Bone marrow (tissue), 2 donors: Measurements from ENCODE around the gene MTERF2.

ENCODE experiments used
- DNase-seq, 2 donors: peaks; one replicate each; lab custom pipeline; 2025; lab: John Stamatoyannopoulos, UW

The MTERF2 gene

DNA sequence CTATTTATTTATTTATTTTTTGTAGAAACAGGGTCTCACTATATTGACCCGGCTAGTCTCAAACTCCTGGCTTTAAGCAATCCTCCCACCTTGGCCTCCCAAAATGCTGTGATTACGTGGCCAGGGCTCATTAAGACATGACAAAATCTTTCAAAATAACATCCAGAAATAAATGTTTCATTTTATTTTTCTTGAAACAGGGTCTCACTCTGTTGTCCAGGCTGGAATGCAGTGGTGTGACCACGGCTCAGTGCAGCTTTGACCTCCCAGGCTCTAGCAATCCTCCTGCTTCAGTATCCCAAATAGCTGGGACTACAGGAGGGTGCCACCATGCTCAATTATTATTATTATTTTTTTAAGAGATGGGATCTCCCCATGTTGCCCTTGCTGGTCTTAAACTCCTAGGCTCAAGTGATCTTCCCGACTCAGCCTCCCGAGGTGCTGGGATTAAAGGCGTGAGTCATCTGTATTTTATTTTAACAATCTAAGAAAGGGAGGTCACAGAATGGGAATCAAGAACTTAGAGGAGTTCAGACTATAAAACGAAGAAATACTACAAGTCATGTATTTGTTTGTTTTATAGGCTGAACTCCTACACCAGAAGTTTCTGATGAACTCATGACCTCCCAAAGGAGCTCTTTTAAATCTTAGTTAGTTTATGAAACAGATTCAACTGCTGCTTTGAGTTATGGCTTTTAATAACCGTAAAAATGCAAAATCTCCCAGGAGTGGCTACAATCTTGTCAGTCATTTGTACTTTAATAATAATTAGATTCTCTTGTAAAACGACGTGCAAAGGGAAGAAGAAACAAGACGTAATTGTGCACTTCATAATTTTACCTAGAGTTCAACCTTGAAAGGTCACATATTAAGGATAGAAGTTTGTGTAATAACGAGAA, 33.3 kb downstream of the MTERF2 start:
- no peak for DNase-seq

DNA sequence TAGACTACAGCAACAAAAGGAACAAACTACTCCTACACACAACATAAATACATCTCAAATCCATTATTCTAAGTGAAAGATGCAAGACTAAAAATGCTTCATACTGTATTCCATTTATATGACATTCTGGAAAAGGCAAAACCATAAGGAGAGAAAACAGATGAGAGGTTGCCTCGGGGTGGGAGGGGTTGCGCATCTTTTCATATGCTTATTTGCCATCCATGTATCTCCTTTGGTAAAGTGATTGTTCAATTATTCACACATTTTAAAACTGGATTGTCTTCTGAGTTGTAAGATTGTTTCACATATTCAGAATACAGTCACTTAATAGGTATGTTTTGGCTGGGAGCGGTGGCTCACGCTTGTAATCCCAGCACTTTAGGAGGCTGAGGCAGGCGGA, 36.4 kb downstream of the MTERF2 start:
- no peak for DNase-seq

DNA sequence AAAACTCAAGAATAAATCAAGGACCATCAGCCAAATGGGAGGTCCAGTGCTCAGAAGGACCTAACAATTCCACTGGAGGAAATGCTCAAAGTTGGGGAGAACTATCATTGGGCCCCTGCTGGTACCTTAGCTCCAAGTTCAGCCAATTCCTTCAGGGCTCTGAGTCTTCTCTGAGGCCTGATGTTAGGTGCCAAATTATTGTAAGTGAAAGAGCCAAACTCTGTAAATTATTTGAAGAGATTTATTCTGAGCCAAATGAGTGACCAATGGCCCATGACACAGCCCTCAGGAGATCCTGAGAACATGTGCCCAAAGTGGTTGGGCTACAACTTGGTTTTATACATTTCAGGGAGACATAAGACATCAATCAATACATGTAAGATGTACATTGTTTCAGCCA, 39.5 kb downstream of the MTERF2 start:
- no peak for DNase-seq

DNA sequence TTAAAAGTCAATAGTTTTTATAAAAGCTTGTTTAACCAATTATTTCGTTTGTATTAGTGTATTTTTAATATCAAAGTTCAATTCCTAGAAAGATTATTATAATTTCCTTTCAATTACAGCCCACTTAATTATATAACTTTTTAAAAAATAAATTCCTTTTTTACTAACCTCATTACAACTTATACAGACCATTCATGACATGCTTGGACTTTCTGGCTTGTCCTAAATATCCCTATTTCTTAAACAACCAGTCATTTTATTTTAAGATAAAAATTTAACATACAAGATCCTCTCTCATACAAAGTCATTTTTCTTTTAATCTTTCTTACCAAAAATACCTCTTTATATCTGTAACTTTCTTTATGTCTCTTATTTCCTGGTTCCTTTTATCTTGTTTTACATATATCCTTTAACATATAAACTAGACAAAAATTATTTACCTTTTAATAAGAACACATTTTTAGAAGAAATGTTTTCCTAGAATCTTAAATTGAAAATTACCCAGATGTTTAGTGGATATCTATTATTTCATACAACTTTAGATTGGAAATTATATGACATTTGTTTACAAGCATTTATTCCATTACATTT, 41.6 kb downstream of the MTERF2 start:
- DNase-seq = no peak

DNA sequence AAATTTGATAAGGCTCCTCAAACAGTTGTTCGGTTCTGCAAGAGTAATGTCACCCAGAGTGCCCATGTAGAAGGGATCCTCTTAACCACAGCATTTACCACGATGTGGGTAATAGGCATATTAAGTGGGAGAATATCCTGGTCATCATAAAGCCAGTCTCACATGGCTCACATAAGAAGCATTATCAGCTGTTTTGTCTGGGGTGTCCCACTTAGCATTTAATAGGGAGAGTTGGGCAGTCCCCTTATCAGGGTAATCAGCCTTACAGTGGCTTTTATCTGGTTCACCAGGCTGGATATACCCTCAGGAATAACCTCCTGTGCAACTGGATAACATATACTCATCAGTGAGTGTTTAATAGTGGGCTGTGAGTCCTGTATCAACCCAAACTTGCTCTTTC, 44.2 kb downstream of the MTERF2 start:
- no peak for DNase-seq

DNA sequence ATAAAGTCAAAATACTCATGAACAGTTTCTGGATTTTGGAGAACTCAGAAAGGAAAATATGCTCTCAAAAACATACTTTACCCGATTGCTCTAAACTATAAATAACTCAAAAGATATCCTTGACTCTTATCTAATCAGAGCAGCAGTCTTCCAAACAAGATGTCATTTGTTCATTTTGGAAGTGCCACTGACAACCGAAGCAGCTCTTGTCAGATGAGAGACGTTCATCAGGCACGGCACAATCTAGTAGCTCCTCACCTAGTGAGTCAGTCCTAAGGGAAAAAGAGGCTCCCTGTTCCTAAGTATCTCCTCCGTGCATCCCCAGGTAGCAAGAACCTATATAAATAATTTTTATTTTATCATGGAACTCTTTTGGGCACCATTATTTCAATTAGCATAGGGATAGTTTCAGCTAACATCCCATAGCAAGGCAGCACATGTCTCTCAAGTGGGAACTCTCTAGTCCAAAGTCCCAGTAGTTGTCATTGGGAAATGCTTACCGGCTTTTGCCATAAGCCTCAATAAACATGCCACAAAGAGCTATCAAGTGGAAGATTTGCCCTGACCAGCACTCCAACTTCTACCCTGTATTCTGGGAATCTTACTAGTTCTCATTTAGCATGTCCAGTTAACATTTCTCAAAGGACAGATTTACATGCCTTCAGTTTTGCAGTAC, 45.3 kb downstream of the MTERF2 start:
- DNase-seq = no peak

DNA sequence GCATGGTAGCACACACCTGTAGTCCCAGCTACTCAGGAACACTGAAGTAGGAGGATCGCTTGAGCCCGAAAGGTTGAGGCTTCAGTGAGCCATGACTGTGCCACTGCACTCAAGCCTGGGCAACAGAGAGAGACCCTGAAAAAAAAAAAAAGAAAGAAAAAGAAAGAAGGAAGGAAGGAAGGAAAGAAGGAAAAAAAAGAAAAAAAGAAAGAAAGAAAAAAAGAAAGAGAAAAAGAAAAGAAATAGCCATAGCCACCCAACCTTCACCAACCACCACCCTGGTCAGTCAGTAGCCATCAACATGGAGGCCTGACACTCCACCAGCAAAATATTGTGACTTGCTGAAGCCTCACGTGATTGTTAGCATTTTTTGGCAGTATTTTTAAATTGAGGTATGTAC, 52.7 kb downstream of the MTERF2 start:
- DNase-seq = no peak
